NCI-H460 (cell line): ENCODE data around the gene TAS2R40. TPM values are rescaled to one million over a fixed set of nuclear protein-coding genes. Genes with fewer than 3 reads are reported as not detected.
A peak's percentile ranks its signal among the peaks of the same experiment; 100 is the strongest.

Experiments
- DNase-seq: peaks from one replicate; pipeline ENCODE4 v3.0.0-alpha.2; 2016; ENCODE audit warnings: low read depth; ENCODE audit errors: extremely low read depth
- total RNA-seq: library from RNA; depleted of rRNA; stranded (reverse); fragments of >200 nt; shearing (Covaris generic); gene quantifications from 2 replicates; pipeline ENCODE4 v1.2.3, GENCODE V29; 2014

TAS2R40 gene
- total RNA-seq, 1 experiment from 2014 or later, result not detected

DNA sequence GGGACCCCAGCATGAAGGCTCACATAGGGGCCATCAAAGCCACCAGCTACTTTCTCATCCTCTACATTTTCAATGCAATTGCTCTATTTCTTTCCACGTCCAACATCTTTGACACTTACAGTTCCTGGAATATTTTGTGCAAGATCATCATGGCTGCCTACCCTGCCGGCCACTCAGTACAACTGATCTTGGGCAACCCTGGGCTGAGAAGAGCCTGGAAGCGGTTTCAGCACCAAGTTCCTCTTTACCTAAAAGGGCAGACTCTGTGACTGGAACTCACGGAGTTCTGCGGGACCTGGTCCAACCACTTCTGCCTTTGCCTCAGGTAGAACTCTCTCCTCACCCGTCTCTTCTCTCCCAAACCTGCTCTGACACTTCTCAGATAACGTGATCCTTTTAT is 945 bp downstream of the TAS2R40 start:
- no peak for DNase-seq

DNA sequence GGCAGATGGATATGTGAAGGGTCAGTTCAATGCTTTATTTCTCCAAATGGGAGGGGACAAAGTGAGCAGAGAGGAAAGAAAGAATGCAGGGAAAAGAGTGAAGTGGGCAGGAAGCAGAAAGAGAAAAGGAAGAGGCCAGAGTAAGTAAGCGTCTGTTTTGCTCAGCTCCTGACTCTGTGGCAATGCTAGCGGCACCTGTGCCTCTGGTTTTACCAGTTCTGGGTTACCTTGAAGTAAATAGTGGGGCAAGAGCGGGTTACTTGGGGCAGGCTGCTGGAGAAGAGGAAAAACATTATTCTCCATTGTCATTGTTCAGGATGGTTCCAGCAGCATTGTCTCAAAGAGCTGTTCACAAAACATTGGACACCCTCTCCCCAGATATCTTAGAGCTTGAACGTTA is 1.9 kb downstream of the TAS2R40 start:
- no peak for DNase-seq

DNA sequence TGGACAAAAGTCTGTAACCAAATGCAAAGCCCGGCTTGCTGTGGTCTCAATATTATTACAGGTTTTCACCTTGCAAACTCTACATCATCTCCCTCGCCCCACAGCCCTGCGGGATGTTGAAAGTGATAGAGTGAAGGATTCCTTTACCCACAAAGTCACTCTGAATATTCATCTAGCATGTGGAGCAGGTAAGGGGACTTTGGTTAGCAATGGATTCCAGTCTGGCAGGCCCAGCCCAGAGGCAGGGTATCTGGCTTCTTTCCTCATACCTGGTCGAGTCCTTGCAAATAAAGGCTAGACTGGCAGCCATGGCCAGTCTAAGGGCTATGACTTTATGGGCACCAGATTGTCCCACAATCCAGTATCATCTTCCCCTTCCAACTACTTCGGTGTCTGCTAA is 3.2 kb downstream of the TAS2R40 start:
- DNase-seq, result no peak

DNA sequence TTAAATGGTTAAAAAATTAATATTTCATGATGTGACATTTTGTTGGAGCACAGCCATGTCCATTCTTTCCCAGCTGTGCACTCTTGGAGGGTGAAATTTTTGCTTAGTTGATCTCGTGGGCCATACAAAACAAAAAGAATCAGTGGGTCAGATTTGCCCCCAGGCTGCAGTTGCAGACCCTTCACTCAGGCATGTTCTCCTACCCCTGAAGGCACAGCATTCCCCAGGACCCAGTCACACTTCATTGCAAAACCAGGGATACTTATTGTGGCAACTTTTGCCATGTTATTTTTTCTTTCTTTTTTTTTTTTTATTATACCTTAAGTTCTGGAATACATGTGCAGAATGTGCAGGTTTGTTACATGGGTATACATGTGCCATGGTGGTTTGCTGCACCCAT is 6.0 kb downstream of the TAS2R40 start:
- no peak for DNase-seq

DNA sequence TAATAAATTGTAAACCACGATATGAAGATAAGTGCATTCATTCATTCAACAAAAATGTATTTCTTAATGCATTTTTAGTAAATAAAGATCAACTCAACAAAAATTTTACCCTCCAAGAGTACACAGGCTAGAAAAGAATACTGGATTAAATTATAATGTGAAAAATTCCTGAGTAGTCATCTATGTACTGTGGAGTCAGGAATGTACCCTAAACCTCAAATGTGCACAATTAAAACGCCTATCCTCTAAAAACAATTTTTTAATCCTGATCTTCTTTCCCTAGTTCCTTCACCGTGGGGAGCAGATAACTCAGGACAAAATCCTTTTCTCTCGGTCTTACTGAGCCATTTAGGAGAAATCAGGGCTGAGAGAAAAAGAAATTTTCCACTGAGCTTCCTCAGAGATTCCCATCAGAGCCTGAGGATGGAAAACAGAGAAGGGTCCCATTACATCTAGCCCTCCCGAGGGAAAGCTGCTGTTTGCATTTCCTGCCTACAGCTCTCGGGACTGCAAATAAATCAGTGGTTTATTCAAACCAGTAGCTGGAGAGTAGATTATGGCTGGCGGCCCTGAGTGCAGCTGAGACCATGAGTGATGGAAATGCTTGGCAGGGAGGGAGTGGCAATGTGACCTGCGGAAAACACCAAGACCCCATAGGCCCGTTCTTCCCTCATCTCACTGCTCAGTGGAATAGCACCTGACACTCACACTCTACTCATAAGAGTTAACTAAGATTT is 7.4 kb downstream of the TAS2R40 start:
- DNase-seq, result no peak

DNA sequence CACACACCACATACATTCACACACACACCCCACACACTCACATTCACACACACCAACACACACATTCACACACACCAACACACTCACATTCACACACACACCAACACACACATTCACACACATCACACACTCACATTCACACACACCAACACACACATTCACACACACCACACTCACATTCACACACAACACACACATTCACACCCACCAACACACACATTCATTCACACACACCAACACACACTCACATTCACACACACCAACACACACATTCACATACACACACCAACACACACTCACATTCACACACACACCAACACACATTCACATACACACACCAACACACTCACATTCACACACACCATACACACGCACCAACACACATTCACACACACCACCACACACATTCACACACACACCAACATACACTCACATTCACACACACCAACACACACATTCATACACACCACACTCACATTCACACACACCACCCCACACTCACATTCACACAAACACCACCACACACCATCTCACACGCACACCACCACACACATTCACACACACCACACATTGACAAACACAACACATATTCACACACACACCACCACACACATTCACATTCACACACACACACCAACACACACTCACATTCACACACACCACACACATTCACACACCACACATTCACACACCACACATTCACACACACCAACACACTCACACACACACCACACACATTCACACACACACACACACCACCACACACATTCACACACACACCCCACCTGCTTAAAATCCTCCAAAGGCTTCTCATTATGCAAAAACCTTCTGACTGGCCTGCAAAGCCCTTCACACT is 9.0 kb downstream of the TAS2R40 start:
- no peak for DNase-seq

DNA sequence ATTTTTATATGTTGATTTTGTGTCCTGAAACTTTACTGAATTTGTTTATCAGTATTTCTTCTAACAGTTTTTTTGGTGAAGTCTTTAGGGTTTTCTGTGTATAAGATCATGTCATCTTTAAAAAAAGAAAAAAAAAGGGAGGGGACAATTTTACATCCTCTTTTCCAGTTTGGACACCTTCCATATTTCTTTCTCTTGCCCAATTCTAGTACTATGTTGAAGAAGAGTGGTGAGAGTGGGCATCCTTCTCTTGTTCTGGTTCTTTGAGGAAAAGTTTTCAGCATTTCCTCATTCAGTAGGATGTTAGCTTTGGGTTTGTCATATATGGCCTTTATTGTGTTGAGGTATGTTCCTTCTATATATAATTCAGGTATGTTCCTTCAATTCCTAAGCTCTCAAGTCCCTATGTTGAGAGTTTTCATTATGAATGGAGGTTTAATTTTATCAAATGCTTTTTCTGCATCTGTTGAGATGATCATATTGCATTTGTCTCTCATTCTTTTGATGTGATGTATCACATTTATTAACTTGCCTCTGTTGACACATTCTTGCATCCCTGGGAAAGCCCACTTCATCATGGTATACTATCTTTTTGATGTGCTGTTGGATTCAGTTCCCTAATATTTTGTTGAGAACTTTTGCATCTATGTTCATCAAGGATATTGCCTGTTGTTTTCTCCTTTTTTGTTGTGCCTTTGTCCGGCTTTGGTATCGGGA is 12.1 kb downstream of the TAS2R40 start:
- DNase-seq, result no peak

DNA sequence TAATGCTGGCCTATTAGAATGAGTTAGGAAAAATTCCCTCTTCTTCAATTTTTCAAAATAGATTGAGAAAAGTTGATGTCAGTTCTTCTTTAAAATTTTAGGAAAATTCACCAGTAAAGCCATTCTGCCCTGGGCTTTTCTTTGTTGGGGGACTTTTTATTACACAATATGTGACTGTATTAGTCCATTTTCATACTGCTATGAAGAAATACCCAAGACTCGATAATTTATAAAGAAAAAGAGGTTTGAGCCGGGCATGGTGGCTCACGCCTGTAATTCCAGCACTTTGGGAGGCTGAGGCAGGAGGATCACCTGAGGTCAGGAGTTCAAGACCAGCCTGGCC is 12.7 kb downstream of the TAS2R40 start:
- no peak for DNase-seq

DNA sequence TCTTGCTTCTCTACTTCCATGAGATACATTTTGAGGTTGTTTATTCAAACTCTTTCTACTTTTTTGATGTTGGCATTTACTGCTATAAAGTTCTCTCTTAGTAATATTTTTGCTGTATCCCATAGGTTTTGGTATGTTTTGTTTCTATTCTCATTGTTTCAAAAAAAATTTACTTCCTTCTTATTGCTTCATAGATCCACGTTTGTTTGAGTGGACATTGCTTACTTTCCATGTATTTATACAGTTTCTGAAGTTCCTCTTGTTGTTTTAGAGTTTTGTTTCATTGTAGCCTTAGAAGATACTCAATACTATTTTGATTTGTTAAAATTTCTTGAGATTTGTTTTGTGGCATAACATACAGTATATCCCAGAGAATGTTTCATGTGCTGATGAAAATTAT is 13.7 kb downstream of the TAS2R40 start:
- no peak for DNase-seq

DNA sequence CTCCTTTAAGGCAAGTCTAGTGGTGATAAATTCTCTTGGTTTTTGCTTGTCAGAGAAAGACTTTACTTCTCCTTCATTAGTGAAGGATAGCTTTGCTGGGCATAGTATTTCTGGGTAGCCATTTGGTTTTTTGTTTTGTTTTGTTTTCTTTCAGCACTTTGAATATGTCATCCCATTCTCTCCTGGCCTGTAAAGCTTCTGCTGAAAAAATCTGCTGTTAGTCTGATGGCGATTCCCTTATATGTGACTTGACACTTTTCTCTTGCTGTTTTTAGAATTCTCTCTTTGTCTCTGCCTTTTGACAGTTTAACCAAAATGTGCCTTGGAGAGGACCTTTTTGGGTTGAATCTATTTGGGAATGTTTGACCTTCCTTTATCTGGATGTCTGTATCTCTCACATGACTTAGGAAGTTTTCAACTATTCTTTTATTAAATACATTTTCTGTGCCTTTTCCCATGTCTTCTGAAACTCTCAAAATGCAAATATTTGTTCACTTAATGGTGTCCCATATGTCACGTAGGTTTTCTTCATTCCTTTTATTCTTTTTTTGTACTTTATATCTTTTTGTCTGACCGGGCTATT is 14.7 kb downstream of the TAS2R40 start:
- DNase-seq, result no peak

DNA sequence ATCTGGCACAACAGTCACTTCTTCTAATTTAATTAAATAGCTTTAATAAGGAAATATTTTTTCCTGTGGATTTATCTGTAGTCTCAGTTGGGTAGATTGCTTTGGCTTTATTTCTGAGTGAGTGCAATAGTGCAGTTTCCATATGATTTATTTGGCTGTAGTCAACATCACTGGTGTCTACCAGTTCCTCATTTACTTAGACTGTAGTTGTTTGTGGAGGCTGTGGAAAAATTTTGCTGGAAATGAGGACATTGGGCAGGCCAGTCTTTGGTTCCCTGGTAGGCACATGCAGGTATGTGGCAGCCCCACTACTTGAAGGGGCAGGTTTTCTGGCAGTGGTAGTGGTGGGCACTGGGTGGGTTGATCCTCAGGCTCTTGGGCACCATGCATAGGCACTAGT is 15.5 kb downstream of the TAS2R40 start:
- no peak for DNase-seq

DNA sequence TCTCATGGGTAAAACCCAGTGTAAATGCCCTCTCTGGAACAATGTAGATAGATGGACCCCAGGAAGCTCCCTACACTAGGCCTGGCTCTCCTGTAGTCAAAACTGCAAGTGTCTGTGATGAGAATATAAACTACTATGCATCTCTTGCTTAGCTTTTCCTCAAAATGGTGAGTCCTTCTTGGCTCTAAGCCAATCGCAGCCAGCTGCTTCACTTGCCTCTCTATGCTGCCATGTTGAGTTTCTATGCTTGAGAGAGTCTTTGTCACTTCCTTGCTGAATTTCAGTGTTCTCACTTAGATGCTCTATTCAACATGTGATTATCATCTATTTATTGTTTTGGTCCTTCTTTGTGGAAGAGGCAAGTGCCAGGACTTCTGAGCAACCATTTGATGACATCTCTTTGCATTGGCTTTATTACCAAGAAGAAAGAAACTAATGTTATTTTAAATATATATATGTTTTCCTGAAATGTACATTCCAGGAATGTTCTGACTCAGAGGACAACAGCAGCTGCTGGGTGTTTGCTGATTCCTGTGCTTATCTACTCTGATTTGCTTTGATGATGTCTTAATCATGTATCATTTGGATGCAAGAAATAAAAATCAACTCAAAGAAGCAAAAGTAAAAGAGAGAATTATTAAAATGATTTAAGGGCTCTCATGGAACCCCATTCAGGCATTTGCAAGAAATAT is 16.6 kb downstream of the TAS2R40 start:
- DNase-seq, result no peak

DNA sequence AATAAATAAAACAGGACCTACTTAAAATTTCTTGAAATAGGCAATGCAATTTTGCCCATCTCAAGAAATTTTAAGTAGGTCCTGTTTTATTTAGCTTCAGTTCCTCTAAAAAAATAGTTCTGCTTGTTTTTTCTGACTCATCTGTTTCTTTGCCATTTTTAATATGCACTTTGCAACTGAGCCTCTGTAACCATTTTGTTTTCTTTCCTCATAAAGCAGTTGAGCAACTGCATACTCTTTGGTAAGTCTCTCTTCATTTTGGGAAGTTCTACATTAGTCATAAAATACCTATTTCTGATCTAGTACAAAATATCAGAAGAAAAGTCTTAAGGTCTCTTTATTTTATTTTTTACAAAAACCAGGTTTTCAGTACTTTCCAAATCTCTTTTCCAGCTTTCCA is 18.0 kb downstream of the TAS2R40 start:
- no peak for DNase-seq

DNA sequence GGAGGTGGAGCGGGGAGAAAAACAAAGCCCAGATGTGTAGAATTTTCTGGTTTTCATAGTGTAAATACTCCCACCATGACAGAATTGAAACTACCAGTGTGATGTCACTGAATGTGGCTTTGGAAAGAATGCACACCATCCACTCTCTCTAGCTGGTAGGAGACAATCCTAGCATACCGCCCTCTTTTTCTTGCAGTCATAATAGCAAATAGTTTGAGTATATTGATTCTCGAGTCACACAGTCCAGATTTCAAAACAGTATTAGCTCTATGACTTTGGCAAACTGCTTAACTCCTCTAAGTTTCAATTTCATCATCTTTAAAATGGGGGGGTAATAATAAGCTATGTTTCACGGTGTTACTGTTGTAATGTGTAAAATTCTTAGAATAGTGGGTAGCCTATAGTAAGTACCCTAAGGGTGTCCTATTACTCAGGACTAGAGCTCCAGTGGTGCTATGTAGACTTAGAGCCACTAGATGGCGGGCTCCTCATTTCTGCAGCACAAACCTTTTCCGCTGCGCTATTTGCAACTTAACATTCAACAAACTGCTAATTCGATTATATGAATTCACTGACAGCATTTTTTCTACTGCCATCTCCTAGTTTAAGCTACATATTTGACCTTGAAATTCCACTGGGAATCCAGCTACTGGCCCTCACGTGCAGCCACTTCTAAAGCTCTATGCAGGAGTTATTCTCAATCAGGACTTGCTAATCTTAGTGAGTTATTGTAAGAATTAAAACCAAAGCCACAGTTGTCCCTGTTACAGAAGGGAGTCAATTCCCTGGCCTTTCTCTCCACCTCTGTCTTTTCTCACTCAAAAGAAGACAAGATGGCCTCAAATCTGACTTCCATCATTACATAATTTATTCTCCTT is 18.7 kb downstream of the TAS2R40 start:
- peak; percentile 67 for DNase-seq

DNA sequence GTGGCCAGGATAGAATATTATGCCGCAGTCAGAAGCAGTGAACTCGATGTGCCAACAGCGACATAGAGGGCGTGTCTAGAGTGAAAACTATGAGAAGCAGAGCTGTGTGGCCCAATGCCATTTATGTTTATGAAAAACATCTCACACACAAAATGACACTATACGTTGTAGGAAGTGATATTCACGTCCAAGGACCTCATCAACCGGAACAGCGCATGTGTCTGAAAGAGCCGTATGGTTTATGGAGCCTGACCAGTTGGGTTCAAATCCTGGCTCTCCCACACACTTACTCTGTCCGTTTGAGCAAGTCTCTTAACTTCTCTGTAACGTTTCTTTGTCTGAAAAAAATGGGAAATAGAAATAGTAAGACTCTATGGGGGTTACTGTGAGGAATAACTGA is 20.5 kb downstream of the TAS2R40 start:
- DNase-seq, result no peak

DNA sequence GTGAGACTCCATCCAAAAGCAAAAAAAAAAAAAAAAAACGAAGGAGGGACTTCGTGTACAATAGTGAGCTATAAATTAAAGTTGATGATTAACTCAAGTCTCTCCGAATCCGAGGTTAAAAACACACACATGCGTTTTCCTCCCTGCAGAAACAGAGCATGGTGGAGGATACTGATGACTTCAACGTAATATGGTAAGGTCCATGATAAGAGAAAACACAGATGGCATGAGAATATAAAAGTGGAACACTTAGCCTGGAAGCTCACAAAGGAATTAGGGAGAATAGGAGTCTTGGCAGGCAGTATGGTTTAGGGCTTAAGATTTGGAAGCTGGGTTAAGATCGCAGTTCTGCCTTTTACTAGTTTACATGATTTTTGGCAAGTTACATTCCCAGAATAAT is 21.3 kb downstream of the TAS2R40 start:
- no peak for DNase-seq

DNA sequence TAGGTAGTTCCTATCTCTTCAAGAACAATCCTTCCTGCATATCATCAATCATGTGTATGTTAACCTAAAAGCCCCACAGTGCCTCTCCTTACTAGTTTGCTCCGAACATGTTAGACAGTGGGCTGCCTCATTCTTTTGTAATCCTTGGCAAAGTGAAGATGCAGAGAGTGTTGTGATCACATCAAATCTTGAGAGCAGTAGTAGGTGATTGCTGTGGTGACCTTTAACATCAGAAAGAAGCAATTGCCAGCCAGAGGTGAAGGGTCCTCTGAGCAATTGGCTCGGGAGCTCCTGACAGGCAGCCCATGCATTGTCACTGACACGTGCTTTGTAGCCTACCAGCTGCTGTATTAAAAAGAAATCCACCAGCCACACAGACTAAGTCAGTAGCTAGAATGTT is 21.8 kb downstream of the TAS2R40 start:
- DNase-seq, result no peak

DNA sequence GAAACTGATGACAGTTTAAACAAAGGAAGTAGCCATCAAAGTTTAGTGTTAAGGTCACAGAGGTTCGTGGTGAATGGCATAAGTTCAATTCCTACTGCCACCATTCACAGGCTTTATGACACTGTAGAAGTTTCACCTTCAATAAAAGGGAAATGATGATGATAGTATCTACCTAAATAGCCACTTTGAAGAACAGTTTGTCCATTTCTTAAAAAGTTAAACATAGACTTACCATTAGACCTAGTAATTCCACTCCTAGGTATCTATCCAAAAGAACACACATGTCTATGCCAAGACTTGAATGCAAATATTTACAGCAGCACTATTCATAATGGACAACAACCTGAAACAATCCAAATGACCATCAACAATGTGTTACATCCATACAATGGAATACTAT is 22.5 kb downstream of the TAS2R40 start:
- no peak for DNase-seq

DNA sequence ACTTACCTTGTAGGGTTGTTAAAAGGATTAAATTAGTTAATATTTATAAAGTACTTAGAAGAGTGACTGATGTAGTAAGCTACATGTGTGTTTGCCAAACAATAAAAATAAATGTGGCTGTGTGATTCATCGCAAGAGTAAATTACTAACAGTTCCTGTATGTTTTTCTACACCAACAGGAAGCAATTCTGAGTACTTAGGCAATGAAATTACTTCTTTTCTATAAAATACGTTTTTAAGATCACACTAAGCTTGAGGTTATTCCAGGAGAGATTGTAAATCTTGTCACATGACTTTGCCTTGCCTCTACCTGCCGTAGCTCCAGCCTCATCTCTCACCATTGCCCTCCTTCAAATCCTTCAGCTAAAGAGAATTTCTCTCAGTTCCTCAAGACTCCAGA is 23.3 kb downstream of the TAS2R40 start:
- no peak for DNase-seq

DNA sequence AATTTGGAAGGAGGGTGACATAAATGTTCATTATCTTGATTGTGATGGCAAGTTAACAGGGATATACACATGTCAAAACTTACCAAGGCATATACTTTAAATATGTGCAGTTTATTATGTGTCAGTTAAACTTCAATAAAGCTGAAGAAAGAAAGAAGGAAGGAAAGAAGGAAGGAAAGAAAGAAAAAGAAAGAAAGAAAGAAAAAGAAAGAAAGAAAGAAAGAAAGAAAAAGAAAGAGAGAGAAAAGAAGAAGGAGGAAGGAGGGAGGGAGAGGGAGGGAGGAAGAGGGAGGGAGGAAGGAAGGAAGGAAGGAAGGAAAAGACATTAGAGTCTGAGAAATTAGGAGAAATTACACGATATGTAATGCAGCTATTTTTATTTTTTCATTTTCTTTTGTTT is 25.5 kb downstream of the TAS2R40 start:
- DNase-seq, result no peak
